Peyer's patch (tissue), 4 donors: ENCODE results near the gene KAT5. TPM values are rescaled to one million over a fixed set of nuclear protein-coding genes. Genes with fewer than 3 reads are reported as not detected.

ENCODE experiments used
- DNase-seq, 3 donors: peaks; one replicate each; pipeline ENCODE4 v3.0.0-alpha.2; 2017 to 2019
- H3K27ac ChIP-seq, 4 donors: fragments of 200-600 bp; sonication (generic); one replicate each; pipeline ENCODE4 v1.5.1; 2016 to 2019
- H3K27me3 ChIP-seq, 2 donors: fragments of 200-600 bp; sonication (generic); one replicate each; pipeline ENCODE4 v1.5.1; 2019
- H3K36me3 ChIP-seq, 3 donors: fragments of 200-600 bp; sonication (generic); one replicate each; pipeline ENCODE4 v1.5.1; 2016 to 2019
- H3K4me1 ChIP-seq, 4 donors: fragments of 200-600 bp; sonication (generic); one replicate each; pipeline ENCODE4 v1.5.1; 2016 to 2019
- H3K4me3 ChIP-seq, 4 donors: fragments of 200-600 bp; sonication (generic); 1 replicate in 3 of 4; 2 replicates in 1 of 4; pipeline ENCODE4 v1.5.1; 2016 to 2019; ENCODE audit warnings: mild to moderate bottlenecking in 1 of 4
- H3K9me3 ChIP-seq, 4 donors: fragments of 200-600 bp; sonication (generic); one replicate each; pipeline ENCODE4 v1.5.1; 2016 to 2019; ENCODE audit warnings: mild to moderate bottlenecking in 1 of 4
- POLR2A ChIP-seq, 2 donors: fragments of 450-650 bp; IDR thresholded peaks; one replicate each; pipeline ENCODE4 v1.5.1; 2017; ENCODE audit warnings: antibody characterized with exemption in 2 of 2, mild to moderate bottlenecking in 2 of 2, moderate library complexity in 2 of 2
- total RNA-seq, 4 donors: library from RNA; depleted of rRNA; stranded (reverse); fragments of >200 nt; gene quantifications; one replicate each; pipeline ENCODE4 v1.1.0, GENCODE V29; 2016
- TF ChIP-seq, protein P1 (sequence below), 6 experiments: fragments of 450-650 bp in 4 of 6; fragments of 200-600 bp in 2 of 6; sonication (generic) in 1 of 6; IDR thresholded peaks; one replicate each; pipeline ENCODE4 v1.5.1; 2017 to 2019; ENCODE audit warnings: antibody characterized with exemption in 6 of 6, mild to moderate bottlenecking in 3 of 6, moderate library complexity in 1 of 6

The KAT5 gene
- total RNA-seq = 100 to 1,000 TPM in 1 of 4 donors, 10 to 100 TPM in 3; 55.9 to 137 (median 80.3) TPM

DNA sequence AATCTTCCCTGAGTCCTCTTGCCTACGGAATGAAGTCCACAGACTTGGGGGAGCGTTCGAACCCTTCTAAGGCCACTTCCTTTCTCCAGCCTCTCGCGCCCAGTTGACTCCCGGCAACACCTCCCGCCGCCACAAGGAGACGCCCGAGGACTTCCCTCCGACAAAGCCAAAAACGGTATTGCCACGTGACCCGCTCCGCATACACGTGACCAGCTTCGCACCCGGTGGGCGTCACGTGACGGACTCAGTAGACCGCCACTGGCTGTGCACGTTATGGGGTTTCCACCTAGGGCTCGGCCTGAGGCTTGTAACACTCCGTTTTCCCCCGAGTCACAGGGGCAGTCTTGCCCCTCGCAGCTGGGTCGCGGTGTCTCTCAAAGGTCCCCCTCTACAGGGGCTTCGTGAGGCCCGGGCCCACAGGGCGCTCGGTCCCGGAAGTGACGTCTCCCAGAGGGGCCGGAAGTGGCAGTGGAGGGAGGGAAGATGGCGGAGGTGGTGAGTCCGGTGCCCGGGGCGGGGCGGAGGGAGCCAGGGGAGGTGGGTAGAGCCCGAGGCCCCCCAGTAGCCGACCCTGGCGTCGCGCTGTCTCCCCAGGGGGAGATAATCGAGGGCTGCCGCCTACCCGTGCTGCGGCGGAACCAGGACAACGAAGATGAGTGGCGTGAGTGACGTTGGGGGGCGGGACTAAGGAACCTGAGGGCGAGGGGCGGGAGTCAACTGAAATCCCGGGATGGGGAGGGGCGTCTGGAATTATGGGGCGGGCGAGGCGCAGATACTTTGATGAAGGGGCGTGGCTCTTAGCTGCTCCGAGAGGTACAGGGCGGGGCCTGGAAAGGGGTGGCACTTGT lies at the start of gene KAT5:
Gene KAT5 (plus strand): TSS at position 468 of the 848 bp plus-strand sequence. CDS start 16 bp downstream, at position 484.
- H3K4me3 ChIP-seq = peak within 1 kb of the TSS; percentile 69 to 91 (median 79)
- no peaks in the 10 kb centered on the region for H3K27me3 ChIP-seq
- H3K9me3 ChIP-seq = no peaks in the 10 kb centered on the region
- peak; percentile 99 to 100 (median 100) for DNase-seq
- peaks cover 0 to 15% (median 7%) of the 10 kb centered on the region in 4 donors for H3K4me1 ChIP-seq
- peaks cover 0 to 41% (median 0%) of the 10 kb centered on the region in 3 donors for H3K36me3 ChIP-seq
- H3K27ac ChIP-seq = peak within 1 kb of the TSS; percentile 97 to 99 (median 98)
- TF ChIP-seq POLR2A (IDR thresholded peaks at IDR 0.05) = peak; percentile 70 to 72
- TF ChIP-seq, protein P1, sequence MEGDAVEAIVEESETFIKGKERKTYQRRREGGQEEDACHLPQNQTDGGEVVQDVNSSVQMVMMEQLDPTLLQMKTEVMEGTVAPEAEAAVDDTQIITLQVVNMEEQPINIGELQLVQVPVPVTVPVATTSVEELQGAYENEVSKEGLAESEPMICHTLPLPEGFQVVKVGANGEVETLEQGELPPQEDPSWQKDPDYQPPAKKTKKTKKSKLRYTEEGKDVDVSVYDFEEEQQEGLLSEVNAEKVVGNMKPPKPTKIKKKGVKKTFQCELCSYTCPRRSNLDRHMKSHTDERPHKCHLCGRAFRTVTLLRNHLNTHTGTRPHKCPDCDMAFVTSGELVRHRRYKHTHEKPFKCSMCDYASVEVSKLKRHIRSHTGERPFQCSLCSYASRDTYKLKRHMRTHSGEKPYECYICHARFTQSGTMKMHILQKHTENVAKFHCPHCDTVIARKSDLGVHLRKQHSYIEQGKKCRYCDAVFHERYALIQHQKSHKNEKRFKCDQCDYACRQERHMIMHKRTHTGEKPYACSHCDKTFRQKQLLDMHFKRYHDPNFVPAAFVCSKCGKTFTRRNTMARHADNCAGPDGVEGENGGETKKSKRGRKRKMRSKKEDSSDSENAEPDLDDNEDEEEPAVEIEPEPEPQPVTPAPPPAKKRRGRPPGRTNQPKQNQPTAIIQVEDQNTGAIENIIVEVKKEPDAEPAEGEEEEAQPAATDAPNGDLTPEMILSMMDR (IDR thresholded peaks at IDR 0.05) = peak; percentile 96 to 100 (median 99)

DNA sequence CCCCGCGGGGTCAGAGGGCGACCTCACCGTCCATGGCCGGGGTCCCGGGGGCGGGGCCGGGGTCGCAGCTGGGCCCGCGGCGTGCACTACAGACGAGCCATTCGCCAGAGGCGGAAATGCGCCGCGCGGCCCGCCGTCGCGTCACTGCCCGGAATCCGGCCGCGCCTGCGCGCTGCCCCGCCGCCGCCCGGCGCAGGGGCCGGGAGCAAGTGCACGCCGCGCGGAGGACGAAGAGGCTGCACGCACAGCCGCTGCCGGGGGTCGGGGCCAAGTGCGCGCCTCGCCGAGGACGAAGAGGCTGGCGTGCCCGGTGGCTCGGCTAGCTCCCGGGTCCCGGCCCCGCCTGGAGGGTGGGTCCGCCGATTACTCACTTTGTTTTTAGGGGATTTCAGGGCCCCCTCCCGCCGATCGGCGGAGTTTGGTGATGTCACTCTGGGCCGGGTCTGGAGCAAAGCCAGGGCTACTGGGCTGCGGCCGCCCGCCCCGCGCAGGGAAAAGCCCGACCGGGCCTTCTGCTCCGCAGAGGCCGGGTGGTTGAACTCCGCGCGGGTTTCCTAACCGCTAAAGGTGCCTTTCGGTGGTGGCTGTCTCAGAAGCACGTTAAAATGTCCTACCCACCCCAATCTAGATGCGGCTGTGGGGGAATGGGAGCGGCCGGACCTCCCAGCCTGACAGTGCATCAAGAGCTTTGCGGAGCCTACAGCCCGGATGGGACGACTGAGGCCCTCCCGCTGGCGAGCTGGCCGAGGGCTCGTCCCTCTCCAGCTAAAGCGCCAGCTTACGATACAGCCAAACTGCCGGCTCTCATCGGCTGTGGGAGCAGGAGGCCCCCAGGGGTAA lies 49.0 kb upstream of the KAT5 start, which contains the start of gene RELA:
Gene RELA (minus strand): TSS at position 118 of the 840 bp plus-strand sequence. CDS start 84 bp downstream, at position 34.
- TF ChIP-seq POLR2A (IDR thresholded peaks at IDR 0.05) = peak; percentile 74 to 78
- TF ChIP-seq, protein P1 (IDR thresholded peaks at IDR 0.05) = peak in 4 of 6 experiments; percentile 20 to 48 (median 37)
- Histone ChIP-seq H3K4me3 (peak within 1 kb of the TSS; percentile 85 to 99 (median 96)), H3K4me1 (peaks cover 3 to 32% (median 14%) of the 10 kb centered on the region in 4 donors), H3K27me3 (no peaks in the 10 kb centered on the region), H3K9me3 (no peaks in the 10 kb centered on the region), H3K36me3 (peaks cover 0 to 36% (median 0%) of the 10 kb centered on the region in 3 donors), H3K27ac (peak within 1 kb of the TSS; percentile 94 to 99 (median 98))
- peak; percentile 85 to 95 (median 94) for DNase-seq

DNA sequence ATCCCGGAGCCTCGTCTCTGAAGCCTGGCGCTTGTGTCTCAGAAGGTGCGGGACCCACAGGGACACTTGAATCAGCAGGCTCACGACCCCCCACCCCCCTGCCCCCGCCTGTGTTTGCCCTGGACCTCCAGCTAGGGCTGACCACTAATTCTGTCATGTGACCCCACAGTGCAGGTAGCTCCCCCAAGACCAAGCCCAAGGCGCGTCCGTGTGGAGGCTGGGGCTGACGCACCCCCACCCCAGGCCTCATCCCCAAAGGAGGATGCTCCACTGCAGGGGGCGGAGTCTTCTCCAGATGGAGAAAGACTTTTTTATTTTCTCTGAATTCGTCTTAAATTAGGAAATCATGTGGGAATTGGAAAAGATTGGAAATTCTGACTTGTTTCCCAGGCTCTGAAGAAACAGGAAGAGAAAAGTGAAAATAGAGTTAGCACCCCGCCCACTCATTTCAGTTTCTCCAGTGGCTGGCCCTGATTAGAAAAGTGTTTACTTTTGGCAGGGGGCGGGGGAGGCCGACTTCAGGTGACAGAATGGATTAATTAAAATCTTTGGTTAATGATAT lies 48.3 kb upstream of the KAT5 start:
- Histone ChIP-seq H3K9me3 (no peaks in the 10 kb centered on the region), H3K4me3 (peak overlapping the region; percentile 85 to 99 (median 96)), H3K27ac (peak overlapping the region; percentile 94 to 99 (median 98)), H3K27me3 (no peaks in the 10 kb centered on the region), H3K36me3 (peaks cover 0 to 29% (median 0%) of the 10 kb centered on the region in 3 donors), H3K4me1 (peaks cover 3 to 32% (median 14%) of the 10 kb centered on the region in 4 donors)
- DNase-seq = peak in 2 of 3 donors; percentile 66 to 77
- TF ChIP-seq, protein P1 (IDR thresholded peaks at IDR 0.05) = no peak
- peak in 1 of 2 donors; percentile 21 for TF ChIP-seq POLR2A (IDR thresholded peaks at IDR 0.05)

DNA sequence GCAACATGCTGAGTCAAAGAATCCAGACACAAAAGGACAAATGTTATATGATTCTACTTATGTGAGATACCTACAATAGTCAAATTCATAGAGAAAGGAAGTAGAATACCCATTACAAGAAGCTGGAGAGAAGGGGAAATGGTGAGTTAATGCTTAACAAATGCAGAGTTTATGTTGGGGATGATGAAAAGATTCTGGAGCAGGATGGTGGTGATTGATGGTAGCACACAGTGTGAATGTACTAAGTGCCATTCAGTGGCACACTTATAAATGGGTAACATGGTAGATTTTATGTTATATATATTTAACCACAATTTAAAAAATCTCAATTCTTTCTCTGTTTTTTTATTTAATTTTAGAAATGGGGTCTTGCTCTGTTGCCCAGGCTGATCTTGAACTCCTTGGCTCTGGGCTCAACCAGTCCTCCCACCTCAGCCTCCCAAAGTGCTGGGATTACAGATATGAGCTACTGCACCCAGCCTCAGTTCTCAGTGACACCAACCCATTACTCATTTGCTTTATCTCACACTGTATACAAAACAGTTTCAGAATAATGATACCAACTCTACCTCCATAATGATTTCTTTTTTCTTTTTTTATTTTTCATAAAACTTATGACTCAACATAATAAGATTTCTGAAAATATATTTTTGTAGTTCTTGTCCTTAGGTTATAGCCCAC lies 39.7 kb upstream of the KAT5 start:
- no peak overlapping the region for H3K4me3 ChIP-seq
- TF ChIP-seq POLR2A (IDR thresholded peaks at IDR 0.05) = no peak
- TF ChIP-seq, protein P1 (IDR thresholded peaks at IDR 0.05) = peak in 1 of 6 experiments; percentile 33
- no peaks in the 10 kb centered on the region for H3K36me3 ChIP-seq
- no peaks in the 10 kb centered on the region for H3K4me1 ChIP-seq
- H3K9me3 ChIP-seq = no peaks in the 10 kb centered on the region
- H3K27me3 ChIP-seq = no peaks in the 10 kb centered on the region
- H3K27ac ChIP-seq = no peak overlapping the region
- DNase-seq = no peak
